ENCODE data around the gene SIAH3.
A peak's percentile ranks its signal among the peaks of the same experiment; 100 is the strongest.
"Not testable (repeated sequence)": the region's sequence is repeated elsewhere in the genome, so short reads cannot be mapped to it uniquely, and the experiment has no call there.

The SIAH3 gene

DNA sequence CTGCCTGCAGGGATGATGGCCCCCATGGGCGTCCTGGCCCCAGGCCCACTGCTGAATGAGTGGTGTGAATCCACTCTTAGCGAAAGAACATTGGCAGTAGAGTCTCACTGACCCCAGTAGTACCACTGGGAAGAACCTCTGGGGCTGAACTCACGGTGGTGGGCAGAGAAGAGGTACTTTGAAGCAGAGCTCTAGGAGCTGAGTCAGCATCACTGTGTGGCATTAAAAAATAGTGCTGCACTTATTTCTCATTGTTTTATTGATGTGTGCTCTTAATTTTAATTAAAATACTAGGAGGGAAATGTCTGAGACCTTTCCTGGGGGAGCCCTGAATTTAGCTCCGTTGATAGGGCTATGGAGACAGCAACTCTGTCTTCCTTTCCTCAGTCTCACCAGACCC lies 88.1 kb downstream of the SIAH3 start:
- Histone ChIP-seq H3K4me3 (ENCODE audit: low read depth, low read length) (no peak overlapping the region), H3K27ac (ENCODE audit: extremely low read depth, low read depth, low read length) (no peak overlapping the region), H3K36me3 (ENCODE audit: control insufficient read depth in 2 of 2, insufficient read depth in 1 of 2, low read length in 2 of 2) (no peaks in the 10 kb centered on the region), H3K9me3 (ENCODE audit: control insufficient read depth, insufficient read depth, low read depth, low read length) (no peaks in the 10 kb centered on the region), H3K4me1 (ENCODE audit: control insufficient read depth, insufficient read depth, low read length) (no peaks in the 10 kb centered on the region)
- CTCF ChIA-PET, result no interaction called here
- POLR2A ChIA-PET, result no interaction called here
- TF ChIP-seq ZBTB48 (tag by site-specific recombination; IDR thresholded peaks at IDR 0.05) (no peak), ZNF600 (tag by site-specific recombination; IDR thresholded peaks at IDR 0.05) (no peak), ZNF777 (tag by site-specific recombination; IDR thresholded peaks at IDR 0.05; ENCODE audit: borderline replicate concordance) (no peak), ZNF423 (tag by site-specific recombination; IDR thresholded peaks at IDR 0.05) (no peak), ZNF10 (tag by site-specific recombination; IDR thresholded peaks at IDR 0.05) (no peak), ZNF2 (tag by site-specific recombination; IDR thresholded peaks at IDR 0.05) (no peak), KLF10 (tag by site-specific recombination; IDR thresholded peaks at IDR 0.05) (no peak), ZNF248 (tag by site-specific recombination; IDR thresholded peaks at IDR 0.05) (no peak)
- TF ChIP-seq, protein P1, sequence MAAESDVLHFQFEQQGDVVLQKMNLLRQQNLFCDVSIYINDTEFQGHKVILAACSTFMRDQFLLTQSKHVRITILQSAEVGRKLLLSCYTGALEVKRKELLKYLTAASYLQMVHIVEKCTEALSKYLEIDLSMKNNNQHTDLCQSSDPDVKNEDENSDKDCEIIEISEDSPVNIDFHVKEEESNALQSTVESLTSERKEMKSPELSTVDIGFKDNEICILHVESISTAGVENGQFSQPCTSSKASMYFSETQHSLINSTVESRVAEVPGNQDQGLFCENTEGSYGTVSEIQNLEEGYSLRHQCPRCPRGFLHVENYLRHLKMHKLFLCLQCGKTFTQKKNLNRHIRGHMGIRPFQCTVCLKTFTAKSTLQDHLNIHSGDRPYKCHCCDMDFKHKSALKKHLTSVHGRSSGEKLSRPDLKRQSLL (tag by site-specific recombination; IDR thresholded peaks at IDR 0.05), result no peak

DNA sequence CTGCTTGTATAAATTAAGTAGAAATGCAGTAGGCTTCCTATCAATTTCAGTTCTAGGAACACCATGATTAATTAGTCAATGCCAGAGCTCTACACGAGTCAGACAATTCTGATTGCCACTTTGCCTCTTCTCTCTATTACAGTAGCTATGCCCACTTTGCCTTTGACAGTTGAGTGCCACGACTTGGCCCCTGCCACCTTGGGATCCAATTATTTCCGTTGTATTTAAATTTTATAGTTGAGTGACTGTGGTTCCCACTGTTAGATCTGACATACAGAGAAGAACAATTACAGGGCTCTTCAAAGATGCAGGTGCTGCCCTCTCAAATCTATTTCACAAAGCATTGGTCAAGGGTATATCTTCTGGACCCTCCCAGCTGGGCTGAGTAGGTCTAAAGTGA lies 94.0 kb downstream of the SIAH3 start:
- peak; percentile 95 for TF ChIP-seq ZNF302 (tag by site-specific recombination; IDR thresholded peaks at IDR 0.05; ENCODE audit: low read depth)
- H3K36me3 ChIP-seq (ENCODE audit: control insufficient read depth in 2 of 2, insufficient read depth in 1 of 2, low read length in 2 of 2); CTCF ChIA-PET; H3K9me3 ChIP-seq (ENCODE audit: control insufficient read depth, insufficient read depth, low read depth, low read length); H3K4me1 ChIP-seq (ENCODE audit: control insufficient read depth, insufficient read depth, low read length); H3K4me3 ChIP-seq (ENCODE audit: low read depth, low read length); H3K27ac ChIP-seq (ENCODE audit: extremely low read depth, low read depth, low read length): not testable (repeated sequence)
- POLR2A ChIA-PET, result interaction anchor here (0.6 kb wide), 1 partner anchor 774 kb away, joined by 3 read pairs; no protein-coding TSS in a partner anchor

DNA sequence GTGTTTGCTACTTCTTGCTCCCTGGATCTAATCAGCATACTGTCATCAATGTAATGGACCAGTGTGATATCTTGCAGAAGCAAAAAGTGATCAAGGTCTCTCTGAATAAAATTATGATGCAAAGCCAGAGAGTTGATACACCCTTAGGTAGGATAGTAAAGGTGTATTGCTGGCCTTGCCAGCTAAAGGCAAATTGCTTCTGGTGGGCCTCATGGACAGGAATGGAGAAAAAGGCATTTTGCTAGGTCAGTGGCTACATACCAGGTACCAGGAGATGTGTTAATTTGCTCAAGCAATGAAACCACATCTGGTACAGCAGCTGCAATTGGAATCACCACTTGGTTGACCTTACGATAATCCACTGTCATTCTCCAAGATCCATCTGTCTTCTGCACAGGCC lies 95.1 kb downstream of the SIAH3 start:
- H3K27ac ChIP-seq (ENCODE audit: extremely low read depth, low read depth, low read length); H3K4me3 ChIP-seq (ENCODE audit: low read depth, low read length); POLR2A ChIA-PET: not testable (repeated sequence)

DNA sequence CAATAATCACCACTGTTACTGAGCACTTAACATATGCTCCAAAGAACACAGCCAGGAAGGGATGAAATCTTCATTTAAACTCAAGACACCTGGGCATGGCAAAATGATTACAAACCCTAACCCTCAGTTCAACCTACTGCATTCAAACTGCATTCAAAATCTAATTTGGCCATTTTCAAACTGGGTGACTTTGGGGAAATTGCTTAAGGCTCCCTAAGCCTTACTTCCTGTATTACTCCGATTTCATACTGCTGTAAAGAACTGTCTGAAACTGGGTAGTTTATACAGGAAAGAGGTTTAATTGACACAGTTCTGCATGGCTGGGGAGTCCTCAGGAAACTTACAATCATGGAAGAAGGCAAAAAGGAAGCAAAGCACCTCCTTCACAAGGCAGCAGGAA lies 99.0 kb downstream of the SIAH3 start:
- POLR2A ChIA-PET, result no interaction called here
- CTCF ChIA-PET, result no interaction called here
- Histone ChIP-seq H3K36me3 (ENCODE audit: control insufficient read depth in 2 of 2, insufficient read depth in 1 of 2, low read length in 2 of 2) (no peaks in the 10 kb centered on the region), H3K27ac (ENCODE audit: extremely low read depth, low read depth, low read length) (no peak overlapping the region), H3K4me1 (ENCODE audit: control insufficient read depth, insufficient read depth, low read length) (peaks cover 10% of the 10 kb centered on the region), H3K4me3 (ENCODE audit: low read depth, low read length) (no peak overlapping the region), H3K9me3 (ENCODE audit: control insufficient read depth, insufficient read depth, low read depth, low read length) (no peaks in the 10 kb centered on the region)
- no peak for TF ChIP-seq ZNF600 (tag by site-specific recombination; IDR thresholded peaks at IDR 0.05)
- no peak for TF ChIP-seq ZNF624 (tag by site-specific recombination; IDR thresholded peaks at IDR 0.05)
- TF ChIP-seq ZNF473 (tag by site-specific recombination; IDR thresholded peaks at IDR 0.05), result no peak
- TF ChIP-seq ZNF529 (tag by site-specific recombination; IDR thresholded peaks at IDR 0.05; ENCODE audit: insufficient replicate concordance), result no peak
- TF ChIP-seq ZFP3 (tag by site-specific recombination; IDR thresholded peaks at IDR 0.05; ENCODE audit: low read depth), result no peak
- TF ChIP-seq HOXA7 (CRISPR knock-in tag; IDR thresholded peaks at IDR 0.05; ENCODE audit: borderline replicate concordance), result no peak
- no peak for TF ChIP-seq ZNF549 (tag by site-specific recombination; IDR thresholded peaks at IDR 0.05)
- TF ChIP-seq ZNF792 (tag by site-specific recombination; IDR thresholded peaks at IDR 0.05), result no peak
- no peak for TF ChIP-seq ZNF791 (tag by site-specific recombination; IDR thresholded peaks at IDR 0.05)
- no peak for TF ChIP-seq MZF1 (tag by site-specific recombination; IDR thresholded peaks at IDR 0.05; ENCODE audit: borderline replicate concordance)
- TF ChIP-seq, protein P2, sequence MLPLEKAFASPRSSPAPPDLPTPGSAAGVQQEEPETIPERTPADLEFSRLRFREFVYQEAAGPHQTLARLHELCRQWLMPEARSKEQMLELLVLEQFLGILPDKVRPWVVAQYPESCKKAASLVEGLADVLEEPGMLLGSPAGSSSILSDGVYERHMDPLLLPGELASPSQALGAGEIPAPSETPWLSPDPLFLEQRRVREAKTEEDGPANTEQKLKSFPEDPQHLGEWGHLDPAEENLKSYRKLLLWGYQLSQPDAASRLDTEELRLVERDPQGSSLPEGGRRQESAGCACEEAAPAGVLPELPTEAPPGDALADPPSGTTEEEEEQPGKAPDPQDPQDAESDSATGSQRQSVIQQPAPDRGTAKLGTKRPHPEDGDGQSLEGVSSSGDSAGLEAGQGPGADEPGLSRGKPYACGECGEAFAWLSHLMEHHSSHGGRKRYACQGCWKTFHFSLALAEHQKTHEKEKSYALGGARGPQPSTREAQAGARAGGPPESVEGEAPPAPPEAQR (tag by site-specific recombination; IDR thresholded peaks at IDR 0.05), result no peak
- TF ChIP-seq ZNF133 (tag by site-specific recombination; IDR thresholded peaks at IDR 0.05), result no peak
- no peak for TF ChIP-seq ZNF555 (tag by site-specific recombination; conservative IDR thresholded peaks at IDR 0.05)
- TF ChIP-seq RBAK (tag by site-specific recombination; IDR thresholded peaks at IDR 0.05), result no peak
- TF ChIP-seq KLF8 (tag by site-specific recombination; IDR thresholded peaks at IDR 0.05), result no peak
- TF ChIP-seq ZNF132 (tag by site-specific recombination; IDR thresholded peaks at IDR 0.05; ENCODE audit: borderline replicate concordance), result no peak

More for the DNA sequence above, 95.1 kb downstream of the SIAH3 start:
- H3K4me1 ChIP-seq (ENCODE audit: control insufficient read depth, insufficient read depth, low read length); CTCF ChIA-PET; H3K9me3 ChIP-seq (ENCODE audit: control insufficient read depth, insufficient read depth, low read depth, low read length); H3K36me3 ChIP-seq (ENCODE audit: control insufficient read depth in 2 of 2, insufficient read depth in 1 of 2, low read length in 2 of 2): not testable (repeated sequence)
- TF ChIP-seq ZNF157 (tag by site-specific recombination; IDR thresholded peaks at IDR 0.05), result peak; percentile 93
